Small intestine (tissue), 7 donors: ENCODE measurements around the gene PSAP. TPM values are rescaled to one million over a fixed set of nuclear protein-coding genes. Genes with fewer than 3 reads are reported as not detected.

Experiments
- DNase-seq, 2 donors: peaks; one replicate each; pipeline versions ENCODE4 v3.0.0 to v3.0.0-alpha.2; 2013
- FAIRE-seq: peaks from 2 replicates; lab custom pipeline; 2012; peaks lifted over from hg19 to GRCh38; lab: Jason Lieb, UNC
- H3K27ac ChIP-seq, 3 donors: one replicate each; pipeline ENCODE4 v1.5.1; 2013; ENCODE audit warnings: low read length in 2 of 3, mild to moderate bottlenecking in 2 of 3, control low read depth in 1 of 3, inconsistent platforms in 1 of 3, low read depth in 1 of 3, moderate library complexity in 1 of 3
- H3K27me3 ChIP-seq, 3 donors: one replicate each; pipeline ENCODE4 v1.6.1; 2013; ENCODE audit warnings: low read length in 3 of 3, inconsistent platforms in 1 of 3; ENCODE audit not compliant: control insufficient read depth in 3 of 3, insufficient read depth in 3 of 3
- H3K36me3 ChIP-seq, 3 donors: one replicate each; pipeline ENCODE4 v1.6.1; 2013; ENCODE audit warnings: low read length in 3 of 3, inconsistent platforms in 1 of 3, low read depth in 1 of 3, mild to moderate bottlenecking in 1 of 3, moderate library complexity in 1 of 3; ENCODE audit not compliant: control insufficient read depth in 3 of 3, insufficient read depth in 2 of 3
- H3K4me1 ChIP-seq, 3 donors: one replicate each; pipeline ENCODE4 v1.6.1; 2013; ENCODE audit warnings: low read length in 2 of 3, inconsistent platforms in 1 of 3, low read depth in 1 of 3, mild to moderate bottlenecking in 1 of 3, moderate library complexity in 1 of 3; ENCODE audit not compliant: control insufficient read depth in 3 of 3, insufficient read depth in 2 of 3
- H3K4me3 ChIP-seq, 3 donors: one replicate each; pipeline ENCODE4 v1.5.1; 2013; ENCODE audit warnings: low read length in 3 of 3, control low read depth in 1 of 3, inconsistent platforms in 1 of 3, low read depth in 1 of 3, mild to moderate bottlenecking in 1 of 3, moderate library complexity in 1 of 3
- H3K9me3 ChIP-seq, 2 donors: one replicate each; pipeline ENCODE4 v1.6.1; 2013; ENCODE audit warnings: low read depth in 1 of 2, low read length in 1 of 2; ENCODE audit not compliant: control insufficient read depth in 2 of 2, insufficient read depth in 1 of 2
- WGBS, 3 donors: extraction: QIAGEN DNeasy Blood & Tissue Kit; methylation state at CpG; one replicate each; pipeline ENCODE4 v1.1.7; 2013; 5-methylcytosine and 5-hydroxymethylcytosine counted together
- polyA plus RNA-seq, 4 donors: library from polyadenylated mRNA; stranded (reverse) in 3 of 4; unstranded in 1 of 4; fragments of 200-250 nt in 3 of 4; fragments of 120-200 nt in 1 of 4; gene quantifications; one replicate each; pipeline versions ENCODE4 v1.2.1 to v1.2.3, GENCODE V29; 2013
- donor health status: healthy with polysubstance abuse.
- donor health status: control.
- donor health status: control.
- donor health status: Bipolar disorder and iron deficiency.
- donor health status: healthy.

PSAP gene
- polyA plus RNA-seq, 4 donors = 149 to 603 (median 311) TPM

- no peak for DNase-seq
- Histone ChIP-seq H3K4me3 (no peak overlapping the region), H3K27me3 (no peaks in the 10 kb centered on the region), H3K27ac (no peak overlapping the region), H3K4me1 (no peaks in the 10 kb centered on the region), H3K9me3 (no peaks in the 10 kb centered on the region), H3K36me3 (peaks cover 12 to 64% (median 36%) of the 10 kb centered on the region in 3 donors)
- WGBS, 3 donors = 85 to 92% (median 85%) methylated on average over 12 of the region's 12 CpGs
- FAIRE-seq = no peak
These were observed 34.6 kb downstream of the PSAP start for GRCh38 chr10:71816421-71816851.

DNA sequence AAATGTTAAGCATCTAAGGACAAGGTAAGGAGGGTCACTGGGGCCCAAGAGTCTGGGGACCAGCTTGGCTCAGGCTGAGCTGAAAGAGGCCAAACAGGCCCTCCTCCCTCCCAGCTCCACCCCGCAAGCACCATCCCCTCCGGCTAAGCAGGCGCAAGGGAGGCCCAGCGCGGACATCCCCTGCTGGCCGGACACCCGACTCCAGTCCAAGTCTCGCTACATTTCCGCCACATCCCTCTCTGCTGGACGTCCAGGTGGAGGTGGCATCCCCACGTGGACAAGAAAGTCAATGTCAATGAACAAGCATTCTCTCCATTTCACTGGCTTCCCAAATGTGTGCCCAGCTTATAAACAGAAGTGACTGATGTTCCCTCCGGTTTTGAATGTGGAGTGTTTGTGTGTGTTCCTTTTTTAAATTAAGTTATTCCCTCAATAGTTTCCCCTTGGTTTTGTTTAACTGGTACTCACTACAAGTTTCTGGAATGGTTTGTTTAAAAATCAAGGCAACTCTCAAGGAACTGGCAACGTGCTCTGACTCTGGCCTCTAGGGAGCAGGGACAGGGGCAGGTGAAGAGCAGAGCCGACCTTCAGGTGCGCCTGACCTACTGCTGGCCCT is 35.4 kb downstream of the PSAP start:
- DNase-seq (no peak), FAIRE-seq (no peak)
- no peaks in the 10 kb centered on the region for H3K9me3 ChIP-seq
- H3K4me1 ChIP-seq = no peaks in the 10 kb centered on the region
- H3K27me3 ChIP-seq = no peaks in the 10 kb centered on the region
- WGBS, 3 donors = 84 to 89% (median 86%) methylated on average over 15 of the region's 15 CpGs
- H3K36me3 ChIP-seq = peaks cover 12 to 55% (median 32%) of the 10 kb centered on the region in 3 donors
- H3K27ac ChIP-seq = no peak overlapping the region
- H3K4me3 ChIP-seq = no peak overlapping the region

DNA sequence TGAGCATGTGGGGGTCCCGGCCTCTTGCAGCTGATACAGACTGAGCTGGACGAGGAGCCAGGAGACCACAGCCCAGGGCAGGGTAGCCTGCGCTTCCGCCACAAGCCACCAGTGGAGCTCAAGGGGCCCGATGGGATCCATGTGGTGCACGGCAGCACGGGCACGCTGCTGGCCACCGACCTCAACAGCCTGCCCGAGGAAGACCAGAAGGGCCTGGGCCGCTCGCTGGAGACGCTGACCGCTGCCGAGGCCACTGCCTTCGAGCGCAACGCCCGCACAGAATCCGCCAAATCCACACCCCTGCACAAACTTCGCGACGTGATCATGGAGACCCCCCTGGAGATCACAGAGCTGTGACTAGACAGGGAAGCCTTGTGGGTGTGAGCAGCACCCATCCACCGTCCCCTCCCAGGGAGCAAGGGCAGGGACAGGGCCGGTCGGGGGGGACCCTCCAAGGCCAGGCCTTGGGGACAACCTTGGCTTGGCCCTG is 36.1 kb downstream of the PSAP start:
- peaks cover 7 to 52% (median 26%) of the 10 kb centered on the region in 3 donors for H3K36me3 ChIP-seq
- no peak for FAIRE-seq

GRCh38 chr10:71812913-71813590 is 38.0 kb downstream of the PSAP start:
- no peaks in the 10 kb centered on the region for H3K9me3 ChIP-seq
- no peak overlapping the region for H3K4me3 ChIP-seq
- H3K36me3 ChIP-seq = peaks cover 6 to 33% (median 17%) of the 10 kb centered on the region in 3 donors
- no peaks in the 10 kb centered on the region for H3K4me1 ChIP-seq
- FAIRE-seq (no peak), DNase-seq (no peak)
- no peaks in the 10 kb centered on the region for H3K27me3 ChIP-seq
- WGBS, 3 donors = 50 to 66% (median 63%) methylated on average over 11 of the region's 11 CpGs
- H3K27ac ChIP-seq = no peak overlapping the region

More for the DNA sequence above, 36.1 kb downstream of the PSAP start:
- no peaks in the 10 kb centered on the region for H3K4me1 ChIP-seq
- no peak overlapping the region for H3K27ac ChIP-seq
- 91 to 94% (median 91%) methylated on average over 25 to 26 of the region's 26 CpGs for WGBS, 3 donors
- no peak for DNase-seq
- no peak overlapping the region for H3K4me3 ChIP-seq
- no peaks in the 10 kb centered on the region for H3K27me3 ChIP-seq
- H3K9me3 ChIP-seq = no peaks in the 10 kb centered on the region

- Histone ChIP-seq H3K4me1 (no peaks in the 10 kb centered on the region), H3K36me3 (peaks cover 3 to 26% (median 11%) of the 10 kb centered on the region in 3 donors), H3K4me3 (no peak overlapping the region), H3K27ac (no peak overlapping the region), H3K9me3 (no peaks in the 10 kb centered on the region), H3K27me3 (no peaks in the 10 kb centered on the region)
- FAIRE-seq (no peak), DNase-seq (peak; percentile 57 to 77)
- WGBS, 3 donors = 31 to 43% (median 41%) methylated on average over 22 of the region's 22 CpGs
These were observed 38.8 kb downstream of the PSAP start for GRCh38 chr10:71812016-71812912.

DNA sequence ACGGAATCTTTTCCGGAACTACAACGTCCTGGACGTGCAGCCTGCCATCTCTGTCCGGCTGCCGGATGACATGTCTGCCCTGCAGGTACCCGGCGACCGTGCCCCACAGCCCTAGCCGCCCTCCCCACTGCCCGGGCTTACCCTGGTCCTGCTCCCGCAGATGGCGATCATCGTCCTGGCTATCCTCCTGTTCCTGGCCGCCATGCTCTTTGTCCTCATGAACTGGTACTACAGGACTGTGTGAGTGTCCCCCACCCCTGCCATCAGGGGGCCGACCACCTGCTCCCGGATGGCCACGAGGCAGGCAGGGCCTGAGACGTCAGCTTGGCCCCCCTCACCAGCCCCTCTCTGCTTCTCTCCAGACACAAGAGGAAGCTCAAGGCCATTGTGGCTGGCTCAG is 39.7 kb downstream of the PSAP start:
- peaks cover 0 to 16% (median 3%) of the 10 kb centered on the region in 3 donors for H3K36me3 ChIP-seq
- H3K27ac ChIP-seq = no peak overlapping the region
- no peaks in the 10 kb centered on the region for H3K9me3 ChIP-seq
- FAIRE-seq = no peak
- H3K4me3 ChIP-seq = no peak overlapping the region
- no peaks in the 10 kb centered on the region for H3K4me1 ChIP-seq
- no peak for DNase-seq
- H3K27me3 ChIP-seq = peaks cover 0 to under 1% (median 0%) of the 10 kb centered on the region in 3 donors
- WGBS, 3 donors = 78 to 84% (median 82%) methylated on average over 19 of the region's 19 CpGs

GRCh38 chr10:71810048-71810750 is 40.9 kb downstream of the PSAP start:
- H3K4me1 ChIP-seq = no peaks in the 10 kb centered on the region
- peaks cover 0 to 10% (median 0%) of the 10 kb centered on the region in 3 donors for H3K27me3 ChIP-seq
- FAIRE-seq = no peak
- H3K4me3 ChIP-seq = no peak overlapping the region
- H3K9me3 ChIP-seq = no peaks in the 10 kb centered on the region
- peak in 1 of 2 donors; percentile 35 for DNase-seq
- peaks cover 0 to 6% (median 0%) of the 10 kb centered on the region in 3 donors for H3K36me3 ChIP-seq
- H3K27ac ChIP-seq = no peak overlapping the region
- WGBS, 3 donors = 45 to 80% (median 63%) methylated on average over 13 of the region's 13 CpGs
